Astrocyte (in vitro differentiated cells and primary cell): ENCODE results near the gene TWIST2.

Experiments used
- EZH2 ChIP-seq: IDR thresholded peaks from 2 replicates; pipeline ENCODE4 v1.6.1; 2012; ENCODE audit warnings: mild to moderate bottlenecking, low read length, inconsistent platforms; ENCODE audit not compliant: insufficient read depth
- TF ChIP-seq, protein P1 (sequence below): IDR thresholded peaks from 2 replicates; pipeline ENCODE4 v1.5.1; 2011; ENCODE audit warnings: low read depth, mild to moderate bottlenecking, inconsistent platforms, low read length, moderate library complexity; ENCODE audit not compliant: insufficient read depth

- TF ChIP-seq EZH2, result no peak
- TF ChIP-seq, protein P1, sequence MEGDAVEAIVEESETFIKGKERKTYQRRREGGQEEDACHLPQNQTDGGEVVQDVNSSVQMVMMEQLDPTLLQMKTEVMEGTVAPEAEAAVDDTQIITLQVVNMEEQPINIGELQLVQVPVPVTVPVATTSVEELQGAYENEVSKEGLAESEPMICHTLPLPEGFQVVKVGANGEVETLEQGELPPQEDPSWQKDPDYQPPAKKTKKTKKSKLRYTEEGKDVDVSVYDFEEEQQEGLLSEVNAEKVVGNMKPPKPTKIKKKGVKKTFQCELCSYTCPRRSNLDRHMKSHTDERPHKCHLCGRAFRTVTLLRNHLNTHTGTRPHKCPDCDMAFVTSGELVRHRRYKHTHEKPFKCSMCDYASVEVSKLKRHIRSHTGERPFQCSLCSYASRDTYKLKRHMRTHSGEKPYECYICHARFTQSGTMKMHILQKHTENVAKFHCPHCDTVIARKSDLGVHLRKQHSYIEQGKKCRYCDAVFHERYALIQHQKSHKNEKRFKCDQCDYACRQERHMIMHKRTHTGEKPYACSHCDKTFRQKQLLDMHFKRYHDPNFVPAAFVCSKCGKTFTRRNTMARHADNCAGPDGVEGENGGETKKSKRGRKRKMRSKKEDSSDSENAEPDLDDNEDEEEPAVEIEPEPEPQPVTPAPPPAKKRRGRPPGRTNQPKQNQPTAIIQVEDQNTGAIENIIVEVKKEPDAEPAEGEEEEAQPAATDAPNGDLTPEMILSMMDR, result no peak
These were observed 80.8 kb downstream of the TWIST2 start for GRCh38 chr2:238928520-238929241.
